ENCODE measurements around the gene FAM107B. TPM values are rescaled to one million over a fixed set of nuclear protein-coding genes. Genes with fewer than 3 reads are reported as not detected.

The FAM107B gene
- total and polyA plus RNA-seq, 2 of the 8 experiments (the other 6 are each of a cell fraction or from before 2014, with no cell fraction given) = 7.5 to 28.1 TPM

- Histone ChIP-seq H4K8ac (ENCODE audit: extremely low read depth, insufficient read depth, low read length) (no peak overlapping the region), H3K23ac (ENCODE audit: insufficient read length) (no peak overlapping the region), H3K23me2 (ENCODE audit: low read depth, low read length) (no peaks in the 10 kb centered on the region), H3K4me2 (ENCODE audit: insufficient read depth in 1 of 2, low read depth in 2 of 2, low read length in 2 of 2) (no peak overlapping the region), H4K91ac (replicated peaks; ENCODE audit: insufficient read length, low read length) (no peak overlapping the region), H2AK5ac (ENCODE audit: low read depth, low read length) (no peak overlapping the region), H2AFZ (ENCODE audit: low read length) (no peak overlapping the region), H2BK12ac (ENCODE audit: low read depth, low read length) (no peak overlapping the region), H3K14ac (ENCODE audit: insufficient read length) (no peak overlapping the region), H3K4me3 (ENCODE audit: extremely low read depth in 1 of 4, insufficient read depth in 2 of 4, low read depth in 3 of 4, low read length in 4 of 4) (no peak overlapping the region), H3K4me1 (replicated peaks in 1 of 4; ENCODE audit: control insufficient read depth in 3 of 4, insufficient read depth in 4 of 4, low read length in 3 of 4) (no peaks in the 10 kb centered on the region), H2BK15ac (ENCODE audit: low read length) (no peak overlapping the region), H3K79me2 (ENCODE audit: control insufficient read depth in 1 of 2, insufficient read depth in 2 of 2, low read length in 2 of 2) (0 out of 4 replicates have a peak, but pooled peaks cover 0 to 7% of the 10 kb centered on the region in 2 experiments), H3K9me3 (ENCODE audit: insufficient read depth in 2 of 2, low read depth in 1 of 2, low read length in 1 of 2) (no peaks in the 10 kb centered on the region), H4K5ac (ENCODE audit: insufficient read length, low read depth, low read length) (no peak overlapping the region), H4K20me1 (replicated peaks in 1 of 2; ENCODE audit: control insufficient read depth in 1 of 2, insufficient read depth in 2 of 2, low read length in 2 of 2) (peaks cover 2 to 4% of the 10 kb centered on the region in 2 experiments), H3K79me1 (ENCODE audit: low read depth, low read length) (no peaks in the 10 kb centered on the region; the same call in 1 of the 2 replicates), H3K4ac (replicated peaks; ENCODE audit: insufficient read length, low read depth, low read length) (no peak overlapping the region), H3K27ac (ENCODE audit: low read depth, low read length) (no peak overlapping the region), H3K36me3 (ENCODE audit: control insufficient read depth in 2 of 4, insufficient read depth in 4 of 4, low read length in 3 of 4) (no peaks in the 10 kb centered on the region), H2BK120ac (replicated peaks; ENCODE audit: low read depth, low read length) (no peak overlapping the region), H3K56ac (replicated peaks; ENCODE audit: insufficient read length, low read depth, low read length) (no peak overlapping the region), H3K9ac (replicated peaks in 1 of 4; ENCODE audit: extremely low read depth in 1 of 4, low read depth in 3 of 4, low read length in 3 of 4) (no peak overlapping the region), H2BK5ac (ENCODE audit: low read depth, low read length) (no peak overlapping the region), H3K27me3 (replicated peaks in 1 of 4; ENCODE audit: control insufficient read depth in 3 of 4, extremely low read depth in 1 of 4, insufficient read depth in 3 of 4, low read length in 3 of 4) (no peaks in the 10 kb centered on the region), H2BK20ac (ENCODE audit: low read length) (no peak overlapping the region), H3K18ac (ENCODE audit: extremely low read depth, low read length) (no peak overlapping the region)
- POLR2A ChIA-PET (ENCODE audit: partially characterized antibody) = no interaction called here
- DNase-seq (ENCODE audit: low read depth in 1 of 2, low spot score in 2 of 2) (no peak), FAIRE-seq (no peak)
- WGBS, 2 experiments (ENCODE audit: extremely low coverage in 1 of 2, insufficient coverage in 1 of 2, insufficient read length in 1 of 2, insufficient replicate concordance in 2 of 2, low coverage in 1 of 2, low lambda C conversion rate in 2 of 2, missing lambda C conversion rate in 1 of 2) = 85% methylated on average over 5 of the region's 5 CpGs; no CpG with 5 or more reads in 1 of the 2 experiments
- CTCF ChIA-PET (ENCODE audit: partially characterized antibody) = interaction anchor here (0.8 to 1.3 kb wide), 2 partner anchors 9 to 16 kb away, joined by 3 to 4 read pairs; no protein-coding TSS in a partner anchor
- TF ChIP-seq PHF8 (conservative IDR thresholded peaks at IDR 0.05; ENCODE audit: low read depth, low read length) = no peak
- TF ChIP-seq SP1 (IDR thresholded peaks at IDR 0.05; ENCODE audit: low read depth, low read length) = no peak
- no peak for TF ChIP-seq MAX (IDR thresholded peaks at IDR 0.05)
- no peak for TF ChIP-seq TAF7 (optimal IDR thresholded peaks at IDR 0.05; ENCODE audit: borderline replicate concordance, low read depth, low read length)
- no peak for TF ChIP-seq POU5F1 (IDR thresholded peaks at IDR 0.05; ENCODE audit: low read depth, low read length)
- TF ChIP-seq CHD1 (IDR thresholded peaks at IDR 0.05; ENCODE audit: low read depth, low read length) = no peak
- no peak for TF ChIP-seq SIRT6 (IDR thresholded peaks at IDR 0.05; ENCODE audit: low read length)
- no peak for TF ChIP-seq SAP30 (IDR thresholded peaks at IDR 0.05; ENCODE audit: insufficient read depth, insufficient replicate concordance, low read length)
- TF ChIP-seq ASH2L (IDR thresholded peaks at IDR 0.05; ENCODE audit: low read length) = no peak
- TF ChIP-seq EZH2 (IDR thresholded peaks at IDR 0.05; ENCODE audit: low read depth, low read length, severe bottlenecking) = no peak
- no peak for TF ChIP-seq JUND (IDR thresholded peaks at IDR 0.05; ENCODE audit: low read length)
- no peak for TF ChIP-seq NRF1 (IDR thresholded peaks at IDR 0.05; ENCODE audit: low read depth, low read length)
- TF ChIP-seq CREB1 (IDR thresholded peaks at IDR 0.05) = no peak
- TF ChIP-seq EGR1 (IDR thresholded peaks at IDR 0.05; ENCODE audit: borderline replicate concordance, low read depth, low read length) = no peak
- TF ChIP-seq RXRA (IDR thresholded peaks at IDR 0.05; ENCODE audit: insufficient read depth, low read depth, low read length) = no peak
- no peak for TF ChIP-seq TBP (IDR thresholded peaks at IDR 0.05; ENCODE audit: low read depth, low read length)
Measured at GRCh38 chr10:14531974-14532373, 242.7 kb downstream of the FAM107B start.

Measured in H1 (cell line).